GM23338 (cell line): Measurements from ENCODE around the gene ANO6. TPM values are rescaled to one million over a fixed set of nuclear protein-coding genes. Genes with fewer than 3 reads are reported as not detected.

Experiments used
- ATAC-seq: fragments of 200-7000 bp; cut with Tn5 transposase; 3 replicates; pipeline ENCODE4 v1.9.1; 2020
- DNase-seq: peaks from one replicate; pipeline ENCODE4 v3.0.0-alpha.2; 2015; ENCODE audit warnings: low spot score
- H2AFZ ChIP-seq: fragments of 200-600 bp; sonication (generic); 2 replicates; pipeline ENCODE4 v1.8.0; 2016; ENCODE audit warnings: antibody characterized with exemption, mild to moderate bottlenecking, moderate library complexity
- H3F3A ChIP-seq: fragments of 200-600 bp; sonication (generic); replicated peaks from 2 replicates; pipeline ENCODE4 v1.8.0; 2017; ENCODE audit warnings: antibody characterized with exemption, mixed run types, low read depth
- H3K27ac ChIP-seq: fragments of 200-600 bp; sonication (generic); 2 replicates; pipeline ENCODE4 v1.6.1; 2016; ENCODE audit warnings: low read depth
- H3K27me3 ChIP-seq: fragments of 200-600 bp; sonication (generic); 2 replicates; pipeline ENCODE4 v1.8.0; 2016; ENCODE audit warnings: mild to moderate bottlenecking, mixed run types, moderate library complexity; ENCODE audit not compliant: insufficient read depth
- H3K36me3 ChIP-seq: fragments of 200-600 bp; sonication (generic); 2 replicates; pipeline ENCODE4 v1.8.0; 2016; ENCODE audit warnings: mild to moderate bottlenecking; ENCODE audit not compliant: insufficient read depth
- H3K4me1 ChIP-seq: fragments of 200-600 bp; sonication (generic); 2 replicates; pipeline ENCODE4 v1.8.0; 2016; ENCODE audit warnings: mild to moderate bottlenecking, moderate library complexity; ENCODE audit not compliant: insufficient read depth
- H3K4me2 ChIP-seq: fragments of 200-600 bp; sonication (generic); 2 replicates; pipeline ENCODE4 v1.7.1; 2017; ENCODE audit warnings: mixed run types
- H3K4me3 ChIP-seq: fragments of 200-600 bp; sonication (generic); 2 replicates; pipeline ENCODE4 v1.6.1; 2016; ENCODE audit warnings: mixed run types
- H3K79me2 ChIP-seq: fragments of 200-600 bp; sonication (generic); replicated peaks from 2 replicates; pipeline ENCODE4 v1.8.0; 2017; ENCODE audit warnings: mild to moderate bottlenecking; ENCODE audit not compliant: insufficient read depth
- H3K9me2 ChIP-seq: fragments of 200-600 bp; sonication (generic); 2 replicates; pipeline ENCODE4 v1.8.0; 2017; ENCODE audit not compliant: insufficient read depth
- H4K20me1 ChIP-seq: fragments of 200-600 bp; sonication (generic); replicated peaks from 2 replicates; pipeline ENCODE4 v1.8.0; 2017; ENCODE audit warnings: mild to moderate bottlenecking; ENCODE audit not compliant: insufficient read depth
- H3K27ac Mint-ChIP-seq: 2 replicates; pipeline ENCODE4 v1.8.0; 2020; ENCODE audit warnings: inconsistent platforms, mild to moderate bottlenecking, moderate library complexity, mixed read lengths
- H3K27me3 Mint-ChIP-seq: 3 replicates; pipeline ENCODE4 v1.8.0; 2022; ENCODE audit warnings: low read depth, mild to moderate bottlenecking, moderate library complexity, mixed read lengths, inconsistent platforms; ENCODE audit not compliant: insufficient read depth, poor library complexity
- H3K36me3 Mint-ChIP-seq: 3 replicates; pipeline ENCODE4 v1.8.0; 2021; ENCODE audit warnings: low read depth, mild to moderate bottlenecking, inconsistent platforms, moderate library complexity, mixed read lengths
- H3K4me1 Mint-ChIP-seq: 3 replicates; pipeline ENCODE4 v1.8.0; 2020; ENCODE audit warnings: mild to moderate bottlenecking, inconsistent platforms, mixed read lengths
- H3K4me3 Mint-ChIP-seq: 3 replicates; pipeline ENCODE4 v1.8.0; 2021; ENCODE audit warnings: moderate library complexity, mild to moderate bottlenecking, inconsistent platforms, mixed read lengths
- H3K9me3 Mint-ChIP-seq: 3 replicates; pipeline ENCODE4 v1.8.0; 2020; ENCODE audit warnings: moderate library complexity, mild to moderate bottlenecking, inconsistent platforms, mixed read lengths
- CREB1 ChIP-seq: fragments of 250-450 bp; sonication (Bioruptor Pico); IDR thresholded peaks from 2 replicates; pipeline ENCODE4 v1.5.0; 2020; ENCODE audit warnings: low read depth, mild to moderate bottlenecking, moderate library complexity
- EZH2 ChIP-seq: fragments of 200-600 bp; sonication (generic); IDR thresholded peaks from one replicate; pipeline ENCODE4 v1.8.0; 2017; ENCODE audit warnings: antibody characterized with exemption, mild to moderate bottlenecking, low read depth; ENCODE audit not compliant: unreplicated experiment
- NANOG ChIP-seq: IDR thresholded peaks from 2 replicates; pipeline ENCODE4 v1.6.1; 2016; ENCODE audit warnings: antibody characterized with exemption, borderline replicate concordance
- ZNF462 ChIP-seq: fragments of 250-450 bp; sonication (Bioruptor Pico); IDR thresholded peaks from 2 replicates; pipeline ENCODE4 v1.5.0; 2020; ENCODE audit warnings: mild to moderate bottlenecking, moderate library complexity
- polyA plus RNA-seq: library from polyadenylated mRNA; unstranded; fragments of >200 nt; fragmentation: Nextera tagmentation; extraction: Ambion mirVana; gene quantifications from 2 replicates; pipeline ENCODE4 v1.2.1, GENCODE V29; 2016
- total RNA-seq: library from RNA; depleted of rRNA; stranded (reverse); fragments of >200 nt; shearing (Covaris generic); gene quantifications from 2 replicates; pipeline ENCODE4 v1.2.3, GENCODE V29; 2014

The ANO6 gene
- total and polyA plus RNA-seq, 2 experiments from 2014 or later = 21.1 to 48.9 TPM

GRCh38 chr12:45232756-45233372 lies 17.0 kb downstream of the ANO6 start:
- Histone ChIP-seq H3K36me3 (no peaks in the 10 kb centered on the region), H3K27ac (peak overlapping the region; percentile 100), H3K4me3 (no peak overlapping the region; the same call in 1 of the 2 replicates), H4K20me1 (no peaks in the 10 kb centered on the region), H3K4me1 (peaks cover 47% of the 10 kb centered on the region), H3K27me3 (no peaks in the 10 kb centered on the region), H3F3A (0 out of 2 replicates have a peak, but pooled peaks cover 5% of the 10 kb centered on the region), H3K9me2 (no peaks in the 10 kb centered on the region), H3K79me2 (peaks cover 59% of the 10 kb centered on the region), H3K4me2 (peak overlapping the region; percentile 63), H2AFZ (no peak overlapping the region)
- Mint-ChIP-seq H3K4me1 (peaks cover 66% of the 10 kb centered on the region), H3K9me3 (peaks cover 9% of the 10 kb centered on the region; the same call in 2 of the 3 replicates), H3K27ac (peak overlapping the region; percentile 95), H3K27me3 (peaks cover 2% of the 10 kb centered on the region), H3K36me3 (peaks cover 36% of the 10 kb centered on the region), H3K4me3 (peak overlapping the region; percentile 36)
- TF ChIP-seq EZH2 = no peak
- TF ChIP-seq NANOG = peak; percentile 86
- no peak; the same call in 1 of the 2 replicates for TF ChIP-seq ZNF462 (CRISPR knock-in tag)
- TF ChIP-seq CREB1 (CRISPR knock-in tag) = no peak
- peak; percentile 83 for DNase-seq
- ATAC-seq = peak; percentile 58
